ENCODE data around the gene U2AF2.

GRCh38 chr19:55606471-55606787, 48.4 kb upstream of the U2AF2 start:
- TF ChIP-seq POLR2A (IDR thresholded peaks at IDR 0.05) (no peak), CTCF (IDR thresholded peaks at IDR 0.05 in 4 of 5, conservative IDR thresholded peaks at IDR 0.05 in 1 of 5) (peak in 1 of 5 experiments; percentile 14)

Measured in gastrocnemius medialis (tissue), 4 donors.